GM23338 (cell line): ENCODE measurements around the gene FBXO17. TPM values are rescaled to one million over a fixed set of nuclear protein-coding genes. Genes with fewer than 3 reads are reported as not detected.

ENCODE experiments used
- ATAC-seq: fragments of 200-7000 bp; cut with Tn5 transposase; 3 replicates; pipeline ENCODE4 v1.9.1; 2020
- DNase-seq: peaks from one replicate; pipeline ENCODE4 v3.0.0-alpha.2; 2015; ENCODE audit warnings: low spot score
- H2AFZ ChIP-seq: fragments of 200-600 bp; sonication (generic); 2 replicates; pipeline ENCODE4 v1.8.0; 2016; ENCODE audit warnings: antibody characterized with exemption, mild to moderate bottlenecking, moderate library complexity
- H3F3A ChIP-seq: fragments of 200-600 bp; sonication (generic); replicated peaks from 2 replicates; pipeline ENCODE4 v1.8.0; 2017; ENCODE audit warnings: antibody characterized with exemption, mixed run types, low read depth
- H3K27ac ChIP-seq: fragments of 200-600 bp; sonication (generic); 2 replicates; pipeline ENCODE4 v1.6.1; 2016; ENCODE audit warnings: low read depth
- H3K27me3 ChIP-seq: fragments of 200-600 bp; sonication (generic); 2 replicates; pipeline ENCODE4 v1.8.0; 2016; ENCODE audit warnings: mild to moderate bottlenecking, mixed run types, moderate library complexity; ENCODE audit not compliant: insufficient read depth
- H3K36me3 ChIP-seq: fragments of 200-600 bp; sonication (generic); 2 replicates; pipeline ENCODE4 v1.8.0; 2016; ENCODE audit warnings: mild to moderate bottlenecking; ENCODE audit not compliant: insufficient read depth
- H3K4me1 ChIP-seq: fragments of 200-600 bp; sonication (generic); 2 replicates; pipeline ENCODE4 v1.8.0; 2016; ENCODE audit warnings: mild to moderate bottlenecking, moderate library complexity; ENCODE audit not compliant: insufficient read depth
- H3K4me2 ChIP-seq: fragments of 200-600 bp; sonication (generic); 2 replicates; pipeline ENCODE4 v1.7.1; 2017; ENCODE audit warnings: mixed run types
- H3K4me3 ChIP-seq: fragments of 200-600 bp; sonication (generic); 2 replicates; pipeline ENCODE4 v1.6.1; 2016; ENCODE audit warnings: mixed run types
- H3K79me2 ChIP-seq: fragments of 200-600 bp; sonication (generic); replicated peaks from 2 replicates; pipeline ENCODE4 v1.8.0; 2017; ENCODE audit warnings: mild to moderate bottlenecking; ENCODE audit not compliant: insufficient read depth
- H3K9me2 ChIP-seq: fragments of 200-600 bp; sonication (generic); 2 replicates; pipeline ENCODE4 v1.8.0; 2017; ENCODE audit not compliant: insufficient read depth
- H4K20me1 ChIP-seq: fragments of 200-600 bp; sonication (generic); replicated peaks from 2 replicates; pipeline ENCODE4 v1.8.0; 2017; ENCODE audit warnings: mild to moderate bottlenecking; ENCODE audit not compliant: insufficient read depth
- H3K27ac Mint-ChIP-seq: 2 replicates; pipeline ENCODE4 v1.8.0; 2020; ENCODE audit warnings: inconsistent platforms, mild to moderate bottlenecking, moderate library complexity, mixed read lengths
- H3K27me3 Mint-ChIP-seq: 3 replicates; pipeline ENCODE4 v1.8.0; 2022; ENCODE audit warnings: low read depth, mild to moderate bottlenecking, moderate library complexity, mixed read lengths, inconsistent platforms; ENCODE audit not compliant: insufficient read depth, poor library complexity
- H3K36me3 Mint-ChIP-seq: 3 replicates; pipeline ENCODE4 v1.8.0; 2021; ENCODE audit warnings: low read depth, mild to moderate bottlenecking, inconsistent platforms, moderate library complexity, mixed read lengths
- H3K4me1 Mint-ChIP-seq: 3 replicates; pipeline ENCODE4 v1.8.0; 2020; ENCODE audit warnings: mild to moderate bottlenecking, inconsistent platforms, mixed read lengths
- H3K4me3 Mint-ChIP-seq: 3 replicates; pipeline ENCODE4 v1.8.0; 2021; ENCODE audit warnings: moderate library complexity, mild to moderate bottlenecking, inconsistent platforms, mixed read lengths
- H3K9me3 Mint-ChIP-seq: 3 replicates; pipeline ENCODE4 v1.8.0; 2020; ENCODE audit warnings: moderate library complexity, mild to moderate bottlenecking, inconsistent platforms, mixed read lengths
- CREB1 ChIP-seq: fragments of 250-450 bp; sonication (Bioruptor Pico); IDR thresholded peaks from 2 replicates; pipeline ENCODE4 v1.5.0; 2020; ENCODE audit warnings: low read depth, mild to moderate bottlenecking, moderate library complexity
- CTCF ChIP-seq, 2 experiments: fragments of 200-600 bp in 1 of 2; sonication (generic) in 1 of 2; conservative IDR thresholded peaks; 2 replicates each; pipeline versions ENCODE4 v1.5.1 to v1.6.1; 2016 to 2017; ENCODE audit warnings: antibody characterized with exemption in 2 of 2, low read depth in 2 of 2, mild to moderate bottlenecking in 2 of 2, moderate library complexity in 1 of 2
- ETS1 ChIP-seq: IDR thresholded peaks from 2 replicates; pipeline ENCODE4 v1.6.1; 2016; ENCODE audit warnings: antibody characterized with exemption
- EZH2 ChIP-seq: fragments of 200-600 bp; sonication (generic); IDR thresholded peaks from one replicate; pipeline ENCODE4 v1.8.0; 2017; ENCODE audit warnings: antibody characterized with exemption, mild to moderate bottlenecking, low read depth; ENCODE audit not compliant: unreplicated experiment
- EZH2phosphoT487 ChIP-seq: fragments of 200-600 bp; sonication (generic); IDR thresholded peaks from one replicate; pipeline ENCODE4 v1.8.1; 2018; ENCODE audit warnings: antibody characterized with exemption; ENCODE audit not compliant: unreplicated experiment
- JUNB ChIP-seq: IDR thresholded peaks from one replicate; pipeline ENCODE4 v1.6.1; 2016; ENCODE audit warnings: antibody characterized with exemption; ENCODE audit not compliant: unreplicated experiment
- NANOG ChIP-seq: IDR thresholded peaks from 2 replicates; pipeline ENCODE4 v1.6.1; 2016; ENCODE audit warnings: antibody characterized with exemption, borderline replicate concordance
- POLR2AphosphoS5 ChIP-seq: IDR thresholded peaks from 2 replicates; pipeline ENCODE4 v1.6.1; 2016; ENCODE audit warnings: antibody characterized with exemption, low read depth
- STAT1 ChIP-seq: IDR thresholded peaks from one replicate; pipeline ENCODE4 v1.6.1; 2016; ENCODE audit warnings: antibody characterized with exemption; ENCODE audit not compliant: unreplicated experiment
- ZNF114 ChIP-seq: fragments of 250-450 bp; sonication (Bioruptor Pico); IDR thresholded peaks from 2 replicates; pipeline ENCODE4 v1.5.0; 2020; ENCODE audit warnings: mild to moderate bottlenecking, moderate library complexity
- ZNF331 ChIP-seq: fragments of 250-450 bp; sonication (Bioruptor Pico); IDR thresholded peaks from 2 replicates; pipeline ENCODE4 v1.5.0; 2020; ENCODE audit warnings: low read depth, mild to moderate bottlenecking, moderate library complexity
- ZNF462 ChIP-seq: fragments of 250-450 bp; sonication (Bioruptor Pico); IDR thresholded peaks from 2 replicates; pipeline ENCODE4 v1.5.0; 2020; ENCODE audit warnings: mild to moderate bottlenecking, moderate library complexity
- polyA plus RNA-seq: library from polyadenylated mRNA; unstranded; fragments of >200 nt; fragmentation: Nextera tagmentation; extraction: Ambion mirVana; gene quantifications from 2 replicates; pipeline ENCODE4 v1.2.1, GENCODE V29; 2016
- total RNA-seq: library from RNA; depleted of rRNA; stranded (reverse); fragments of >200 nt; shearing (Covaris generic); gene quantifications from 2 replicates; pipeline ENCODE4 v1.2.3, GENCODE V29; 2014
- TF ChIP-seq, protein P1 (sequence below): IDR thresholded peaks from one replicate; pipeline ENCODE4 v1.6.1; 2018; ENCODE audit warnings: antibody characterized with exemption; ENCODE audit not compliant: unreplicated experiment

Gene FBXO17
- total and polyA plus RNA-seq, 2 experiments from 2014 or later: 17.2 to 29.0 TPM

DNA sequence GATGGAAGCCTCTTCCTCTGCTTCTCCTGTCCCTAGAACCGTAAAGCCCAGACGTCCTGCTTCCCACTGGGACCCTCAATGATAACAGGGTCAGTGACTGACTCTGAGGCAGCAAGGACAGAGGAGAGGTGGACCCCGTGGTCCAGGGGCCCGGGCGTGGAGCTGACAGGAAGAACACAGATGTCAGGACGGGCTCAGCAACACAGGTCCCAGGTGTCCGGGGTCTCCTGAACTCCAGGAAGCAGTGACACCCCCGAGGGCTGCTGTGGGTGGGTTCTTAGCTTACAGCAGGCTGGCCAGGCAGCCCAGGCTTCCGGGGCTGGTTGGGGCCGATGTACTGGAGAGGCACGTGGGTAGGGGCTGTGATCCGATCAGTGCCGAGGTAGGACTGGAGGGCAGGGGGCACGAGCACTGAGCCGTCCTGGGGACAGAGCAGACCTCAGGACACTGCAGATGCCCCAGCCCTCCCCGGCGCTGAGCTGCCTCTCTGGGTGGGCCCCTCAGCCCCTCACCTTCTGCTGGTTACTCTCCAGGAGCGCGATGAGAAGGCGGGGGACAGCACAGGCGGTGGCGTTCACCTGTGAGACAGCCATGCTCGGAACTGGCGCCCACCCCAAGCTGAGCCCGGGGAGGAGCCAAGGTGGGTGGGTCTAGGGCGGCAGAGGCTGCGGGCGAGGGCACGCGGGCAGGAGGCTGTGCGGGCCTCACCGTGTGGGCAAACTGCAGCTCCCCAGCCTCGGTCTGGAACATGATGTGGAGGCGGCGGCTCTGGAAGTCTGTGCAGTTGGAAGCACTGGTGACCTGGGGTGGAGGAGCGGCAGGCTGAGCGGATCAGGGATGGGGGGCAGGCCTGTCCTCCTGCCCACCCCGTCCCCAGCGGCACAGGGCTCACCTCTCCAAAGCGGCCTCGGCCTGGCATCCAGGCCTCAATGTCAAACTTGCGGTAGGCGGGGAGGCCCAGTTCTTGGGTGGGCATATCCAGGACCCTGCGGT, 59.9 kb downstream of the FBXO17 start:
- ATAC-seq (no peak), DNase-seq (no peak)
- peaks cover 2% of the 10 kb centered on the region; the same call in 1 of the 3 replicates for H3K36me3 Mint-ChIP-seq
- Histone ChIP-seq H2AFZ (no peak overlapping the region), H3K4me1 (no peaks in the 10 kb centered on the region), H3K9me2 (no peaks in the 10 kb centered on the region), H3K36me3 (no peaks in the 10 kb centered on the region), H3F3A (no peaks in the 10 kb centered on the region), H3K27ac (no peak overlapping the region), H3K27me3 (0 out of 2 replicates have a peak, but pooled peaks cover 4% of the 10 kb centered on the region), H3K4me3 (no peak overlapping the region), H3K4me2 (no peak overlapping the region), H3K79me2 (no peaks in the 10 kb centered on the region), H4K20me1 (no peaks in the 10 kb centered on the region)
- TF ChIP-seq EZH2phosphoT487: no peak
- TF ChIP-seq CTCF (conservative IDR thresholded peaks at IDR 0.05; ENCODE audit: low read depth in 2 of 2): no peak
- no peak for TF ChIP-seq CREB1 (CRISPR knock-in tag)
- no peak for TF ChIP-seq ZNF462
- no peak for TF ChIP-seq STAT1
- TF ChIP-seq ZNF331: no peak
- TF ChIP-seq, protein P1, sequence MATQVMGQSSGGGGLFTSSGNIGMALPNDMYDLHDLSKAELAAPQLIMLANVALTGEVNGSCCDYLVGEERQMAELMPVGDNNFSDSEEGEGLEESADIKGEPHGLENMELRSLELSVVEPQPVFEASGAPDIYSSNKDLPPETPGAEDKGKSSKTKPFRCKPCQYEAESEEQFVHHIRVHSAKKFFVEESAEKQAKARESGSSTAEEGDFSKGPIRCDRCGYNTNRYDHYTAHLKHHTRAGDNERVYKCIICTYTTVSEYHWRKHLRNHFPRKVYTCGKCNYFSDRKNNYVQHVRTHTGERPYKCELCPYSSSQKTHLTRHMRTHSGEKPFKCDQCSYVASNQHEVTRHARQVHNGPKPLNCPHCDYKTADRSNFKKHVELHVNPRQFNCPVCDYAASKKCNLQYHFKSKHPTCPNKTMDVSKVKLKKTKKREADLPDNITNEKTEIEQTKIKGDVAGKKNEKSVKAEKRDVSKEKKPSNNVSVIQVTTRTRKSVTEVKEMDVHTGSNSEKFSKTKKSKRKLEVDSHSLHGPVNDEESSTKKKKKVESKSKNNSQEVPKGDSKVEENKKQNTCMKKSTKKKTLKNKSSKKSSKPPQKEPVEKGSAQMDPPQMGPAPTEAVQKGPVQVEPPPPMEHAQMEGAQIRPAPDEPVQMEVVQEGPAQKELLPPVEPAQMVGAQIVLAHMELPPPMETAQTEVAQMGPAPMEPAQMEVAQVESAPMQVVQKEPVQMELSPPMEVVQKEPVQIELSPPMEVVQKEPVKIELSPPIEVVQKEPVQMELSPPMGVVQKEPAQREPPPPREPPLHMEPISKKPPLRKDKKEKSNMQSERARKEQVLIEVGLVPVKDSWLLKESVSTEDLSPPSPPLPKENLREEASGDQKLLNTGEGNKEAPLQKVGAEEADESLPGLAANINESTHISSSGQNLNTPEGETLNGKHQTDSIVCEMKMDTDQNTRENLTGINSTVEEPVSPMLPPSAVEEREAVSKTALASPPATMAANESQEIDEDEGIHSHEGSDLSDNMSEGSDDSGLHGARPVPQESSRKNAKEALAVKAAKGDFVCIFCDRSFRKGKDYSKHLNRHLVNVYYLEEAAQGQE: no peak
- no peak for TF ChIP-seq EZH2
- no peak for TF ChIP-seq JUNB
- no peak for TF ChIP-seq NANOG
- TF ChIP-seq ETS1: no peak
- no peak for TF ChIP-seq ZNF114
- no peak for TF ChIP-seq POLR2AphosphoS5
- H3K4me1 Mint-ChIP-seq: no peaks in the 10 kb centered on the region; the same call in 2 of the 3 replicates
- no peaks in the 10 kb centered on the region for H3K9me3 Mint-ChIP-seq
- no peak overlapping the region for H3K4me3 Mint-ChIP-seq
- no peak overlapping the region; the same call in 1 of the 2 replicates for H3K27ac Mint-ChIP-seq
- H3K27me3 Mint-ChIP-seq: peaks cover 14% of the 10 kb centered on the region
